Brain microvascular endothelial cell (primary cell): ENCODE data around the gene ACTRT2.

Experiments
- DNase-seq: peaks from one replicate; pipeline ENCODE4 v3.0.0-alpha.2; 2020
- H3K27ac ChIP-seq: fragments of 250-450 bp; sonication (Bioruptor Pico); 2 replicates; pipeline ENCODE4 v1.5.1; 2020; ENCODE audit warnings: mild to moderate bottlenecking, moderate library complexity
- H3K27me3 ChIP-seq: fragments of 250-450 bp; sonication (Bioruptor Pico); replicated peaks from 2 replicates; pipeline ENCODE4 v1.5.1; 2020; ENCODE audit warnings: mild to moderate bottlenecking
- H3K36me3 ChIP-seq: fragments of 250-450 bp; sonication (Bioruptor Pico); replicated peaks from 2 replicates; pipeline ENCODE4 v1.5.1; 2020; ENCODE audit warnings: mild to moderate bottlenecking
- H3K4me3 ChIP-seq: 2 replicates; pipeline ENCODE4 v1.5.1; 2011; ENCODE audit warnings: low read depth, mild to moderate bottlenecking, control low read depth, low read length, moderate library complexity
- CTCF ChIP-seq: IDR thresholded peaks from 2 replicates; pipeline ENCODE4 v1.5.1; 2011; ENCODE audit warnings: low read depth, mild to moderate bottlenecking, moderate library complexity, low read length, control low read depth, inconsistent platforms; ENCODE audit errors: missing control alignments
- in situ Hi-C: cut with HindIII; loops from 2 replicates; pipeline ENCODE4 v1.10.0; 2017; ENCODE audit warnings: low sequenced_read_pairs, low pct_ligation_motif_present

Gene ACTRT2

GRCh38 chr1:3055051-3055450, 33.8 kb downstream of the ACTRT2 start:
- in situ Hi-C loops: loop anchor here (25.0 kb wide), 1 partner anchor 357 kb away; no protein-coding TSS in a partner anchor
- H3K27me3 ChIP-seq: no peaks in the 10 kb centered on the region

GRCh38 chr1:3056641-3057040, 35.4 kb downstream of the ACTRT2 start:
- Histone ChIP-seq H3K4me3 (no peak overlapping the region), H3K27me3 (peaks cover 6% of the 10 kb centered on the region), H3K27ac (no peak overlapping the region), H3K36me3 (no peaks in the 10 kb centered on the region)
- no peak for DNase-seq
- in situ Hi-C loops: loop anchor here (25.0 kb wide), 1 partner anchor 356 kb away; no protein-coding TSS in a partner anchor
- no peak for TF ChIP-seq CTCF

More at GRCh38 chr1:3055051-3055450, 33.8 kb downstream of the ACTRT2 start:
- TF ChIP-seq CTCF: no peak
- DNase-seq: no peak
- Histone ChIP-seq H3K36me3 (no peaks in the 10 kb centered on the region), H3K27ac (no peak overlapping the region), H3K4me3 (no peak overlapping the region)

GRCh38 chr1:3058263-3059030, 37.2 kb downstream of the ACTRT2 start:
- Histone ChIP-seq H3K36me3 (no peaks in the 10 kb centered on the region), H3K27ac (no peak overlapping the region), H3K4me3 (no peak overlapping the region), H3K27me3 (peaks cover 19% of the 10 kb centered on the region)
- DNase-seq: no peak
- TF ChIP-seq CTCF: no peak
- in situ Hi-C loops: loop anchor here (25.0 kb wide), 1 partner anchor 354 kb away; no protein-coding TSS in a partner anchor

GRCh38 chr1:3060127-3060526, 38.9 kb downstream of the ACTRT2 start:
- peaks cover 36% of the 10 kb centered on the region for H3K27me3 ChIP-seq
- no peak for TF ChIP-seq CTCF
- in situ Hi-C loops: loop anchor here (25.0 kb wide), 1 partner anchor 352 kb away; no protein-coding TSS in a partner anchor
- H3K27ac ChIP-seq: no peak overlapping the region
- no peak for DNase-seq
- no peak overlapping the region for H3K4me3 ChIP-seq
- H3K36me3 ChIP-seq: no peaks in the 10 kb centered on the region

GRCh38 chr1:3060601-3061551, 39.6 kb downstream of the ACTRT2 start:
- Histone ChIP-seq H3K36me3 (no peaks in the 10 kb centered on the region), H3K27me3 (peaks cover 41% of the 10 kb centered on the region), H3K27ac (no peak overlapping the region), H3K4me3 (no peak overlapping the region)
- no peak for TF ChIP-seq CTCF
- DNase-seq: no peak
- in situ Hi-C loops: loop anchor here (25.0 kb wide), 1 partner anchor 351 kb away; no protein-coding TSS in a partner anchor
